ENCODE measurements around the gene ATG14.
A peak's percentile ranks its signal among the peaks of the same experiment; 100 is the strongest.

Gene ATG14

GRCh38 chr14:55386037-55386808, 25.4 kb downstream of the ATG14 start:
- no peak for DNase-seq (ENCODE audit: low read depth, low spot score)

GRCh38 chr14:55384536-55384935, 27.1 kb downstream of the ATG14 start:
- no peak for DNase-seq (ENCODE audit: low read depth, low spot score)

- no peak for DNase-seq (ENCODE audit: low read depth, low spot score)
Observed at GRCh38 chr14:55383541-55384140, 28.0 kb downstream of the ATG14 start.

GRCh38 chr14:55383056-55383466, 28.6 kb downstream of the ATG14 start:
- DNase-seq (ENCODE audit: low read depth, low spot score): peak; percentile 62

GRCh38 chr14:55382483-55382882, 29.1 kb downstream of the ATG14 start:
- peak; percentile 15 for DNase-seq (ENCODE audit: low read depth, low spot score)

GRCh38 chr14:55381561-55381960, 30.1 kb downstream of the ATG14 start:
- DNase-seq (ENCODE audit: low read depth, low spot score): no peak

- DNase-seq (ENCODE audit: low read depth, low spot score): no peak
Observed at GRCh38 chr14:55381040-55381439, 30.6 kb downstream of the ATG14 start.

GRCh38 chr14:55377236-55377635, 34.4 kb downstream of the ATG14 start:
- no peak for DNase-seq (ENCODE audit: low read depth, low spot score)

GRCh38 chr14:55374771-55375170, 36.9 kb downstream of the ATG14 start:
- DNase-seq (ENCODE audit: low read depth, low spot score): no peak

- DNase-seq (ENCODE audit: low read depth, low spot score): peak; percentile 56
Observed at GRCh38 chr14:55373784-55374705, 37.6 kb downstream of the ATG14 start.

GRCh38 chr14:55372825-55373224, 38.8 kb downstream of the ATG14 start:
- DNase-seq (ENCODE audit: low read depth, low spot score): no peak

- DNase-seq (ENCODE audit: low read depth, low spot score): no peak
Observed at GRCh38 chr14:55372423-55372822, 39.2 kb downstream of the ATG14 start.

GRCh38 chr14:55370883-55371455, 40.7 kb downstream of the ATG14 start:
- DNase-seq (ENCODE audit: low read depth, low spot score): no peak

- peak; percentile 27 for DNase-seq (ENCODE audit: low read depth, low spot score)
Observed at GRCh38 chr14:55366271-55366670, 45.4 kb downstream of the ATG14 start.

GRCh38 chr14:55361190-55361589, 50.4 kb downstream of the ATG14 start:
- no peak for DNase-seq (ENCODE audit: low read depth, low spot score)

- no peak for DNase-seq (ENCODE audit: low read depth, low spot score)
Observed at GRCh38 chr14:55359307-55359706, 52.3 kb downstream of the ATG14 start.

- no peak for DNase-seq (ENCODE audit: low read depth, low spot score)
Observed at GRCh38 chr14:55356913-55357312, 54.7 kb downstream of the ATG14 start.

GRCh38 chr14:55355922-55356321, 55.7 kb downstream of the ATG14 start:
- no peak for DNase-seq (ENCODE audit: low read depth, low spot score)

- DNase-seq (ENCODE audit: low read depth, low spot score): peak; percentile 43
Observed at GRCh38 chr14:55354500-55354899, 57.1 kb downstream of the ATG14 start.

GRCh38 chr14:55353686-55354467, 57.8 kb downstream of the ATG14 start:
- no peak for DNase-seq (ENCODE audit: low read depth, low spot score)

- no peak for DNase-seq (ENCODE audit: low read depth, low spot score)
Observed at GRCh38 chr14:55352201-55352600, 59.4 kb downstream of the ATG14 start.

All from astrocyte of the hippocampus (primary cell).